Measurements from ENCODE around the gene UBE2G1. TPM values are rescaled to one million over a fixed set of nuclear protein-coding genes. Genes with fewer than 3 reads are reported as not detected.
A peak's percentile ranks its signal among the peaks of the same experiment; 100 is the strongest.

The UBE2G1 gene
- total RNA-seq, 1 donor: 36.2 TPM

DNA sequence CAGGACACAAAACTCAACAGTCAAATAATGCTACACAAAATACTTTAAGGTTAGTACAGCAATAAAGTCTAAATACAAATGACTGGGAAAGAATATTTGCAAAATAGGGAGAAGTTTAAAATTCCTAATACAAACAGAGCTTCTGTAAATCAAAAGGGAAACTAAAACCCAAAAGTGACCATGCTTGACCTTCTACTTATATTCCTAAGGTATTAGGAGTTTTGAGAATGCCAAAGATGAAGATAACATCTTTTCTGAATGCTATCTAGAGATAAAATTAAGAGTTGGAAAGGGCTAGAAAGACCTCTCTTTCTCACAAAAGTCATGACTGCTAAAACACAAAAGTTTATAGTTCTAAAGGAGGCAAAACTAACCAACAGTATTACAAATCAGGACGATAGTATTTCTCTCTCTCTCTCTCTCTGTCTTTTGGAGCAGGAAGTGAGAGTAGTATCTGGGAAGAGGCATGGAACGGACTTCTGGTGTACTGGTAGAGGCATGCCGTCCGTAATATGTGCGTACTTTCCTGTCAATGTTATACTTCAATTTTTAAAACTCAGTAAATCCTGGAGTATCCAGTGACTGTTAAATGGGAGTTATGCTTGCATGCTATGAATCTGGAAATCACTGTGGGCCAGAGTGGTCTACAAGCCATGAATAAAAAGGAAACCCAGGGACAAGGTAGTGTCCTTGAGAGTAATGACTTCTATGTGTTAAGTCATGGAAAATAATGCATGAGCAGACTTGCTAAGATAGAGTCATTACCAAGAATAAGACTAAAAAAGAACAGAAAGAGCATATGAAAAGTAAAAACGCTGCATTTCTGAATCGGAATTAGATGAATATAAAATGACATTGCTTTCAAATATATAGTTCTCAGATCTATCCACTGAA is 53.0 kb downstream of the UBE2G1 start:
- H2AFZ ChIP-seq (ENCODE audit: low read length): no peak overlapping the region
- H3K4me1 ChIP-seq (ENCODE audit: insufficient read depth, low read length): peaks cover 18% of the 10 kb centered on the region
- DNase-seq (ENCODE audit: insufficient read length, low spot score, missing footprints): no peak
- H4K20me1 ChIP-seq (ENCODE audit: insufficient read depth, low read length): peaks cover 55% of the 10 kb centered on the region
- H3K27ac ChIP-seq (ENCODE audit: low read depth, low read length): peak overlapping the region; percentile 26
- H3K36me3 ChIP-seq (ENCODE audit: insufficient read depth, low read length): no peaks in the 10 kb centered on the region
- H3K4me2 ChIP-seq (ENCODE audit: insufficient read depth, low read length): peak overlapping the region; percentile 67
- peaks cover 95% of the 10 kb centered on the region for H3K79me2 ChIP-seq (ENCODE audit: insufficient read depth, low read length)
- peak overlapping the region; percentile 20 for H3K4me3 ChIP-seq (ENCODE audit: insufficient read depth, low read length)
- H3K27me3 ChIP-seq (ENCODE audit: insufficient read depth, low read length): no peaks in the 10 kb centered on the region
- TF ChIP-seq, protein P1, sequence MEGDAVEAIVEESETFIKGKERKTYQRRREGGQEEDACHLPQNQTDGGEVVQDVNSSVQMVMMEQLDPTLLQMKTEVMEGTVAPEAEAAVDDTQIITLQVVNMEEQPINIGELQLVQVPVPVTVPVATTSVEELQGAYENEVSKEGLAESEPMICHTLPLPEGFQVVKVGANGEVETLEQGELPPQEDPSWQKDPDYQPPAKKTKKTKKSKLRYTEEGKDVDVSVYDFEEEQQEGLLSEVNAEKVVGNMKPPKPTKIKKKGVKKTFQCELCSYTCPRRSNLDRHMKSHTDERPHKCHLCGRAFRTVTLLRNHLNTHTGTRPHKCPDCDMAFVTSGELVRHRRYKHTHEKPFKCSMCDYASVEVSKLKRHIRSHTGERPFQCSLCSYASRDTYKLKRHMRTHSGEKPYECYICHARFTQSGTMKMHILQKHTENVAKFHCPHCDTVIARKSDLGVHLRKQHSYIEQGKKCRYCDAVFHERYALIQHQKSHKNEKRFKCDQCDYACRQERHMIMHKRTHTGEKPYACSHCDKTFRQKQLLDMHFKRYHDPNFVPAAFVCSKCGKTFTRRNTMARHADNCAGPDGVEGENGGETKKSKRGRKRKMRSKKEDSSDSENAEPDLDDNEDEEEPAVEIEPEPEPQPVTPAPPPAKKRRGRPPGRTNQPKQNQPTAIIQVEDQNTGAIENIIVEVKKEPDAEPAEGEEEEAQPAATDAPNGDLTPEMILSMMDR (IDR thresholded peaks at IDR 0.05; ENCODE audit: extremely low read depth, low read depth, low read length): no peak
- no peaks in the 10 kb centered on the region for H3K9me3 ChIP-seq (ENCODE audit: low read depth, low read length)

DNA sequence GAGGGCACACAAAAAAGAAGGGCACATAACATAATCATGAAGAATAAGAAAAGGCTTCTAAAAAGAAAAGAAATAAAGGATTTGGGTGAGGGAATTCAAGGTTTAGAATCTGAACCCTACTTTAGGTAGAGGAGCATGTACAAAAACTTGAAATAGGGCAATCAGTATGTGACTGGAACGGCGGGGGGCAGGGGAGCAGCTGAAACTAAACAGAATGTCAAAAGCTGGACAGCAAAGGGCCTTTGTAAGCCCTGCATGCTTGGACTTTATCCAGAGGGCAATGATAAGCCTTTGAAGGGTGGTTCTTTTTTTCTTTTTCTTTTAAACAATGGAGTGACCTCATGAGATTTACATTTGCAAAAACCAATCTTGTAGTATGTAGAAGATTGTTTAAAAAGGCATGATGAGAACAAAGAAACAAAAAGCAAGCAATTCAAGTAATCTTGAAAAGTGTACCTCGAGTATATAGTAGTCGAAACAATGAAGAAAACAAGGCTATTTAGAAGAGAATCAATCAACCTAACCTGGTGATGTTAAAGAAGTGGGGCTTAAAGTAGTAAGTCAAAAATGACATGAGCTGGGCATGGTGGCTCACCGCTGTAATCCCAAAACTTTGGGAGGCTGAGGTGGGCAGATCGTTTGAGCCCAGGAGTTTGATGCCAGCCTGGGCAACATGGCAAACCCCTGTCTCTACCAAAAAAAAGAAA is 56.0 kb downstream of the UBE2G1 start:
- TF ChIP-seq, protein P1 (IDR thresholded peaks at IDR 0.05; ENCODE audit: extremely low read depth, low read depth, low read length): no peak
- peaks cover 15% of the 10 kb centered on the region for H3K4me1 ChIP-seq (ENCODE audit: insufficient read depth, low read length)
- peaks cover 91% of the 10 kb centered on the region for H3K79me2 ChIP-seq (ENCODE audit: insufficient read depth, low read length)
- H3K4me3 ChIP-seq (ENCODE audit: insufficient read depth, low read length): no peak overlapping the region
- peaks cover 56% of the 10 kb centered on the region for H4K20me1 ChIP-seq (ENCODE audit: insufficient read depth, low read length)
- no peak overlapping the region for H2AFZ ChIP-seq (ENCODE audit: low read length)
- H3K4me2 ChIP-seq (ENCODE audit: insufficient read depth, low read length): no peak overlapping the region
- H3K27ac ChIP-seq (ENCODE audit: low read depth, low read length): no peak overlapping the region
- no peaks in the 10 kb centered on the region for H3K27me3 ChIP-seq (ENCODE audit: insufficient read depth, low read length)
- DNase-seq (ENCODE audit: insufficient read length, low spot score, missing footprints): no peak
- peaks cover 2% of the 10 kb centered on the region for H3K36me3 ChIP-seq (ENCODE audit: insufficient read depth, low read length)
- no peaks in the 10 kb centered on the region for H3K9me3 ChIP-seq (ENCODE audit: low read depth, low read length)

DNA sequence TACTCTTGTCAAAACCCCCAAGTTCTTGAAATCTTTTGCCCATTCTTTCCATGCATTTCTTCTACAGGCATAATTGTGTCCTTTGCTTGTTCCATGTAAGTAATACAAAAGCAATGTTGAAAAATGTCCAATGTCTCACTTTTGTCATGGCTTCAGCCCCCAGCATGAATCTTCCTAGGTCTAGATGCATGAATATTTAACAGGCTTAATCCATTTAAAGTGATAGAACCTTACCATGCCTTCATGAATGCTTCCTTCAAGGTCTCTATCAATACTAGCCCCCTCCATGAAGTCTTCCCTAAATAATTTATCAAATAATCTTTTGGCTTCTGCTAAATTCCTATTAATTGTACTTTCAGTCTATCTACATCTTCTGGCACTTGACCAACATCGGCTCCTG is 56.6 kb downstream of the UBE2G1 start:
- H3K9me3 ChIP-seq (ENCODE audit: low read depth, low read length): no peaks in the 10 kb centered on the region
- peaks cover 53% of the 10 kb centered on the region for H4K20me1 ChIP-seq (ENCODE audit: insufficient read depth, low read length)
- TF ChIP-seq, protein P1 (IDR thresholded peaks at IDR 0.05; ENCODE audit: extremely low read depth, low read depth, low read length): no peak
- H3K4me1 ChIP-seq (ENCODE audit: insufficient read depth, low read length): peaks cover 15% of the 10 kb centered on the region
- H3K27me3 ChIP-seq (ENCODE audit: insufficient read depth, low read length): no peaks in the 10 kb centered on the region
- no peak overlapping the region for H2AFZ ChIP-seq (ENCODE audit: low read length)
- no peak overlapping the region for H3K4me3 ChIP-seq (ENCODE audit: insufficient read depth, low read length)
- H3K27ac ChIP-seq (ENCODE audit: low read depth, low read length): no peak overlapping the region
- peaks cover 2% of the 10 kb centered on the region for H3K36me3 ChIP-seq (ENCODE audit: insufficient read depth, low read length)
- peaks cover 85% of the 10 kb centered on the region for H3K79me2 ChIP-seq (ENCODE audit: insufficient read depth, low read length)
- no peak overlapping the region for H3K4me2 ChIP-seq (ENCODE audit: insufficient read depth, low read length)
- no peak for DNase-seq (ENCODE audit: insufficient read length, low spot score, missing footprints)

Data from osteoblast (primary cell).